ENCODE measurements around the gene SPAG7.

SPAG7 gene

GRCh38 chr17:4994081-4994595, 26.5 kb upstream of the SPAG7 start:
- Histone ChIP-seq H3K4me1 (no peaks in the 10 kb centered on the region), H3K36me3 (no peaks in the 10 kb centered on the region), H3K27me3 (no peaks in the 10 kb centered on the region), H3K9me3 (no peaks in the 10 kb centered on the region), H3K4me3 (ENCODE audit: low read depth, low read length) (no peak overlapping the region)
- TF ChIP-seq, protein P1, sequence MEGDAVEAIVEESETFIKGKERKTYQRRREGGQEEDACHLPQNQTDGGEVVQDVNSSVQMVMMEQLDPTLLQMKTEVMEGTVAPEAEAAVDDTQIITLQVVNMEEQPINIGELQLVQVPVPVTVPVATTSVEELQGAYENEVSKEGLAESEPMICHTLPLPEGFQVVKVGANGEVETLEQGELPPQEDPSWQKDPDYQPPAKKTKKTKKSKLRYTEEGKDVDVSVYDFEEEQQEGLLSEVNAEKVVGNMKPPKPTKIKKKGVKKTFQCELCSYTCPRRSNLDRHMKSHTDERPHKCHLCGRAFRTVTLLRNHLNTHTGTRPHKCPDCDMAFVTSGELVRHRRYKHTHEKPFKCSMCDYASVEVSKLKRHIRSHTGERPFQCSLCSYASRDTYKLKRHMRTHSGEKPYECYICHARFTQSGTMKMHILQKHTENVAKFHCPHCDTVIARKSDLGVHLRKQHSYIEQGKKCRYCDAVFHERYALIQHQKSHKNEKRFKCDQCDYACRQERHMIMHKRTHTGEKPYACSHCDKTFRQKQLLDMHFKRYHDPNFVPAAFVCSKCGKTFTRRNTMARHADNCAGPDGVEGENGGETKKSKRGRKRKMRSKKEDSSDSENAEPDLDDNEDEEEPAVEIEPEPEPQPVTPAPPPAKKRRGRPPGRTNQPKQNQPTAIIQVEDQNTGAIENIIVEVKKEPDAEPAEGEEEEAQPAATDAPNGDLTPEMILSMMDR (IDR thresholded peaks at IDR 0.05; ENCODE audit: low read depth, low read length): no peak
- no peak for DNase-seq

DNA sequence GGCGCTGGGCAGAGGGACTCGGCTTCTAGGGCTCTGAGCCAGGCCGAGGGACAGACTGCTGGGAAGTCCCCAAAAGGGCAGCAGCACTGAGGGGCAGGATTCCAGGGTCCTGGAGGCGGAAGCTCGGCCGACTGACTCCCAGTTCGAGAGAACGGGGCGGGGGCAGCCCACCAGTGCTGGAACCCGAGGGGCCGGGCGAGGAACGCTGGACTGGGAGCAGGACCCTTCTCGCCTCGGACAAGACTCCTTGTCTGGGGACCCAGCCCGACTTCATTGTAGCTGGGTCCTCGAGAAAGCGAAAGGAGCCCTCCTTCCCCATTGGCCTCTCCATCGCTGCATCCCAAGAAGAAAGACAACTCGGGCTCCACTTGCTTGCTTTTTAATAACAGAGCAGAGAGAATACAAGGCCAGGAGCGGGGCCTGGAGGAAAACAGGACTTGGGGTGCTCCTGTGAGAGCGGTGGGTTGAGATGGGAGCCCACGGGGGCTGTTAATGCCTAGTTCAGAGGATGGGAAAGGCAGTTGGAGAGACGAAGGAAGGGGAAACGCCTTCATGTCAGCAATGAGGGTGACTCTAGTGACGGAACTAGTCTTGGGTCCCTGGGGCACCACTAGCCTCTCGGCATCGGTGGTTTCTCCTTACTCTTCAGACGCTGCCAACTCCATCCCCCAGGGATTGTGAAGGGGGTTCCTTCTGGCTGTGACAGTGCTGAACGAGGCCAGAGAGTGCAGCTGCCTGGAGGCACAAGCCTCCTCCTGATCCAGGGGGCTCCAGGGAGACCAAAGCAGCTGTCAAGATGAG, 20.4 kb upstream of the SPAG7 start:
- DNase-seq: no peak
- Histone ChIP-seq H3K9me3 (no peaks in the 10 kb centered on the region), H3K4me1 (no peaks in the 10 kb centered on the region), H3K4me3 (ENCODE audit: low read depth, low read length) (peak overlapping the region; percentile 66), H3K27me3 (no peaks in the 10 kb centered on the region), H3K36me3 (no peaks in the 10 kb centered on the region)
- TF ChIP-seq, protein P1 (IDR thresholded peaks at IDR 0.05; ENCODE audit: low read depth, low read length): no peak

GRCh38 chr17:4986951-4987766, 19.5 kb upstream of the SPAG7 start, which contains the start of gene CAMTA2:
Gene CAMTA2, minus strand, starts transcription at chr17:4987675. Its CDS starts 1,453 bp downstream, at chr17:4986222.
- no peaks in the 10 kb centered on the region for H3K4me1 ChIP-seq
- peak; percentile 82 for DNase-seq
- TF ChIP-seq, protein P1 (IDR thresholded peaks at IDR 0.05; ENCODE audit: low read depth, low read length): peak; percentile 60
- H3K27me3 ChIP-seq: no peaks in the 10 kb centered on the region
- no peaks in the 10 kb centered on the region for H3K36me3 ChIP-seq
- H3K4me3 ChIP-seq (ENCODE audit: low read depth, low read length): peak within 1 kb of the TSS; percentile 66
- H3K9me3 ChIP-seq: no peaks in the 10 kb centered on the region

DNA sequence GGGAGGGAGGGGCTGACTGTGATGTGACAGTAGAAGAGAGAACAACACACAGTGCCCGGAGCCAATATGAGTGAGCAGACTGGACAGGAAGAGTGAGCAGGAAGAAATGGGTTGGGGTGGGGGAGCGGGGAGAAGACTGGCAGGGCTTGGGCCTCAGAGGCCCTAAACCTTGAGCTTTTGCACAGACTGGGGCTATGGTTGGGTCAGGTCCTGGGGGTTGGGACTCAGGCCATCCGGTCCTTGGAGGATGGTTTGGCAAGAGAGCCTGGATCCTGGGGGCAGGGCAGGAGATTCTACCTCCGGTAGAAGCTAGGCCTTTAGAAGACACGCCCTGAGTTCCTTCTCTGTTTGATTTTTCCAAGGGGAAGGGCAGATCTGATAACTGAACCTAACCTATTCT, 18.8 kb upstream of the SPAG7 start:
- TF ChIP-seq, protein P1 (IDR thresholded peaks at IDR 0.05; ENCODE audit: low read depth, low read length): no peak
- no peak for DNase-seq
- H3K9me3 ChIP-seq: no peaks in the 10 kb centered on the region
- H3K4me1 ChIP-seq: no peaks in the 10 kb centered on the region
- no peaks in the 10 kb centered on the region for H3K27me3 ChIP-seq
- H3K4me3 ChIP-seq (ENCODE audit: low read depth, low read length): peak overlapping the region; percentile 66
- H3K36me3 ChIP-seq: no peaks in the 10 kb centered on the region

- TF ChIP-seq, protein P1 (IDR thresholded peaks at IDR 0.05; ENCODE audit: low read depth, low read length): no peak
- no peak for DNase-seq
- no peaks in the 10 kb centered on the region; the same call in 1 of the 2 replicates for H3K4me1 ChIP-seq
- no peak overlapping the region for H3K4me3 ChIP-seq (ENCODE audit: low read depth, low read length)
- no peaks in the 10 kb centered on the region for H3K27me3 ChIP-seq
- no peaks in the 10 kb centered on the region for H3K36me3 ChIP-seq
- H3K9me3 ChIP-seq: no peaks in the 10 kb centered on the region
Observed at GRCh38 chr17:4982305-4982704, 14.7 kb upstream of the SPAG7 start.
